ENCODE measurements around the gene KIAA0319L. TPM values are rescaled to one million over a fixed set of nuclear protein-coding genes. Genes with fewer than 3 reads are reported as not detected.

The KIAA0319L gene
- total RNA-seq, 2 donors from 2014 or later: 68.4 to 77.6 TPM

DNA sequence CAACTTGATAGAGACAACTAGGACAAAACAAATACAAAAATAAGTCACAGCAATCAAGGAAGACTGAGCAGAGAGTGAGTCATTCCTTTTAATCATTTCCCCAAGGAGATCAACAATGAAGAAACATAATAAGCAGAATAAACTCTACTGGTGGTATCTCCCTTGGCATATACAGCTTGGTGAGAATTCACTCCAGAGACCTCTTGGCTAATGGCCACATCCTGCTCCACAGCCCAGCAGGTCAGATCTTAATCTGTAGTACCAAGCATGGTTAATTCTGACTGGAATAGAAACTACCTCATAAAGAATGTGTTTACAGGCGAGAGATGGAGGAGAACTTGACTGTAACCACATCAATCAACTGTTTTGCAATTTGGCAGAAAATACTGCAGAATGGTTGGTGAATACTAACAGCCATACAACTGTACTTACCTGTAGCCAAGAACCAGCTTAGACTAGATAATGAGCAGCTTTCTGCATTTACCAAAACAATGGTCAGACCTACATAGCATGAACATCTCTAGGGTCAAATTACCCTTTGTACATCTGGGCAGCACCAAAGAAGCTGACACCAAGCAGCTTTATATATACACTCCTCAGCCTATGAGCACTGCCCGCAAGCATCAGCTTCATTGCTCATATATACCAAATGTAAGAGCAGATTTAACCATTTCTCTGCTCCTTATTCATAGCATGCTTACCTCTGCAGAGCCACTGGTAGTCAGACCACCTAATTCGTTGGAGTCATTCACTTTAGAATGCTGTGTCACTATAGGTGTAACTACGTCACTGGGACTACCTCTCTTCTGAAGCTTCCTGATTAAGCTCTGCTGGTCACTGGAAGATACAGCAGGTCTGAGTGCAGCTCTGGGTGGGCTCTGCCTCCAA, 51.0 kb downstream of the KIAA0319L start:
- DNase-seq: no peak
- H3K36me3 Mint-ChIP-seq (ENCODE audit: low read depth): peaks cover 34% of the 10 kb centered on the region
- peaks cover 3% of the 10 kb centered on the region for H3K9me3 Mint-ChIP-seq
- H3K27me3 ChIP-seq (ENCODE audit: control insufficient read depth, insufficient read depth, low read length, poor library complexity, severe bottlenecking): no peaks in the 10 kb centered on the region
- peaks cover 9% of the 10 kb centered on the region for H3K4me1 Mint-ChIP-seq
- 94 to 97% methylated on average over 3 to 4 of the region's 4 CpGs for WGBS, 2 experiments (ENCODE audit: insufficient coverage in 1 of 2, insufficient read length in 1 of 2)
- no peaks in the 10 kb centered on the region for H3K4me1 ChIP-seq (ENCODE audit: control insufficient read depth, insufficient read depth, low read length)
- H3K9me3 ChIP-seq (ENCODE audit: control insufficient read depth, low read length): no peaks in the 10 kb centered on the region
- H3K36me3 ChIP-seq (ENCODE audit: control insufficient read depth, insufficient read depth, low read length): peaks cover 18% of the 10 kb centered on the region
- H3K27ac ChIP-seq (ENCODE audit: low read depth, low read length): no peak overlapping the region
- no peak overlapping the region for H3K4me3 Mint-ChIP-seq
- peak; percentile 30 for TF ChIP-seq CTCF (conservative IDR thresholded peaks at IDR 0.05)
- H3K9ac ChIP-seq (ENCODE audit: extremely low read depth, low read length, poor library complexity, severe bottlenecking): no peak overlapping the region
- no peak overlapping the region for H3K4me3 ChIP-seq (ENCODE audit: low read length)
- no peaks in the 10 kb centered on the region for H3K27me3 Mint-ChIP-seq (ENCODE audit: insufficient read depth)
- H3K27ac Mint-ChIP-seq: no peak overlapping the region

DNA sequence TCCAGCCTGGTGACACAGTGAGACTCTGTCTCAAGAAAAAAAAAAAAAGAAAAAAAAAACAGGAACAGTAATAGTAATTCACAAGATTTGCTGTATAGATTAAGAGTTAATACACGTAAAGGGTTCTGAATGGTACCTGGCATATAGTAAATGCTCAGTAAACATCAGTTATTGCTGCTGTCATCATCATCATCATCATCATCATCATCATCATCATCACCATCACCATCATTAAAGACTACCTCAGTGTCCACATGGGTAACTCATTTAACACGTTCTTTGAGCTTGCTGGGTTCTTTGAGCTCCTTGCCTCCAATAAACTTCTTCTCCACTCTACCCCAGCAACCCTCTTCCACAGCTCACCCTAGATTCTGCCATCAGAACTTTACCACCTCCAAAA, 55.0 kb downstream of the KIAA0319L start:
- Mint-ChIP-seq H3K9me3 (no peaks in the 10 kb centered on the region), H3K36me3 (ENCODE audit: low read depth) (peaks cover 37% of the 10 kb centered on the region)

GRCh38 chr1:35500439-35500838, 56.8 kb downstream of the KIAA0319L start:
- Histone ChIP-seq H3K36me3 (ENCODE audit: control insufficient read depth, insufficient read depth, low read length) (peaks cover 9% of the 10 kb centered on the region), H3K9me3 (ENCODE audit: control insufficient read depth, low read length) (no peaks in the 10 kb centered on the region), H3K9ac (ENCODE audit: extremely low read depth, low read length, poor library complexity, severe bottlenecking) (no peak overlapping the region), H3K4me1 (ENCODE audit: control insufficient read depth, insufficient read depth, low read length) (peaks cover 10% of the 10 kb centered on the region), H3K27ac (ENCODE audit: low read depth, low read length) (no peak overlapping the region), H3K4me3 (ENCODE audit: low read length) (no peak overlapping the region), H3K27me3 (ENCODE audit: control insufficient read depth, insufficient read depth, low read length, poor library complexity, severe bottlenecking) (no peaks in the 10 kb centered on the region)
- Mint-ChIP-seq H3K4me1 (peaks cover 21% of the 10 kb centered on the region), H3K27ac (no peak overlapping the region), H3K4me3 (no peak overlapping the region), H3K9me3 (no peaks in the 10 kb centered on the region), H3K27me3 (ENCODE audit: insufficient read depth) (no peaks in the 10 kb centered on the region), H3K36me3 (ENCODE audit: low read depth) (peaks cover 31% of the 10 kb centered on the region)
- 86 to 89% methylated on average over 2 of the region's 2 CpGs for WGBS, 2 experiments (ENCODE audit: insufficient coverage in 1 of 2, insufficient read length in 1 of 2)
- DNase-seq: no peak
- TF ChIP-seq CTCF (conservative IDR thresholded peaks at IDR 0.05): no peak

More for the DNA sequence above, 55.0 kb downstream of the KIAA0319L start:
- Histone ChIP-seq H3K4me1 (ENCODE audit: control insufficient read depth, insufficient read depth, low read length) (peaks cover 10% of the 10 kb centered on the region), H3K27ac (ENCODE audit: low read depth, low read length) (no peak overlapping the region), H3K36me3 (ENCODE audit: control insufficient read depth, insufficient read depth, low read length) (peaks cover 18% of the 10 kb centered on the region), H3K9me3 (ENCODE audit: control insufficient read depth, low read length) (no peaks in the 10 kb centered on the region), H3K4me3 (ENCODE audit: low read length) (no peak overlapping the region), H3K9ac (ENCODE audit: extremely low read depth, low read length, poor library complexity, severe bottlenecking) (no peak overlapping the region), H3K27me3 (ENCODE audit: control insufficient read depth, insufficient read depth, low read length, poor library complexity, severe bottlenecking) (no peaks in the 10 kb centered on the region)
- TF ChIP-seq CTCF (conservative IDR thresholded peaks at IDR 0.05): no peak
- DNase-seq: no peak
- H3K27ac Mint-ChIP-seq: no peak overlapping the region
- no peak overlapping the region for H3K4me3 Mint-ChIP-seq
- no peaks in the 10 kb centered on the region for H3K27me3 Mint-ChIP-seq (ENCODE audit: insufficient read depth)
- peaks cover 26% of the 10 kb centered on the region for H3K4me1 Mint-ChIP-seq
- 96% methylated on average over 2 of the region's 2 CpGs for WGBS, 2 experiments (ENCODE audit: insufficient coverage in 1 of 2, insufficient read length in 1 of 2)
